Activated T-cell treated with anti-CD3 and anti-CD28 coated beads, Interleukin-2, amount 50 U/mL, for 4 hours (primary cell): ENCODE data around the gene WNT1. TPM values are rescaled to one million over a fixed set of nuclear protein-coding genes. Genes with fewer than 3 reads are reported as not detected.

Experiments used
- ATAC-seq, 2 donors: fragments of 200-7000 bp; cut with Tn5 transposase; one replicate each; pipeline ENCODE4 v1.10.0; 2021
- DNase-seq: peaks from one replicate; pipeline ENCODE4 v3.0.0-alpha.2; 2020
- H3K27me3 Mint-ChIP-seq: one replicate; pipeline ENCODE4 v1.8.0; 2021; ENCODE audit warnings: low read depth, mixed read lengths
- H3K36me3 Mint-ChIP-seq: one replicate; pipeline ENCODE4 v1.8.0; 2022; ENCODE audit warnings: mixed read lengths; ENCODE audit not compliant: insufficient read depth
- H3K4me1 Mint-ChIP-seq: one replicate; pipeline ENCODE4 v1.8.0; 2021; ENCODE audit warnings: low read depth, mixed read lengths
- H3K4me3 Mint-ChIP-seq: one replicate; pipeline ENCODE4 v1.8.0; 2021; ENCODE audit warnings: mild to moderate bottlenecking, moderate library complexity, mixed read lengths
- H3K9me3 Mint-ChIP-seq: one replicate; pipeline ENCODE4 v1.8.0; 2021; ENCODE audit warnings: mixed read lengths
- total RNA-seq, 3 donors: library from RNA; stranded (reverse); gene quantifications; one replicate each; pipeline ENCODE4 v1.2.1, GENCODE V29; 2021

Gene WNT1
- total RNA-seq, 3 donors from 2014 or later = not detected

- H3K9me3 Mint-ChIP-seq = no peaks in the 10 kb centered on the region
- DNase-seq = no peak
- H3K4me3 Mint-ChIP-seq = no peak overlapping the region
- no peaks in the 10 kb centered on the region for H3K27me3 Mint-ChIP-seq
- H3K36me3 Mint-ChIP-seq = peaks cover 12% of the 10 kb centered on the region
- ATAC-seq = no peak
- no peaks in the 10 kb centered on the region for H3K4me1 Mint-ChIP-seq
These were observed 52.8 kb downstream of the WNT1 start for GRCh38 chr12:49030714-49031572.

GRCh38 chr12:49031573-49032161, 53.5 kb downstream of the WNT1 start:
- no peaks in the 10 kb centered on the region for H3K27me3 Mint-ChIP-seq
- no peaks in the 10 kb centered on the region for H3K9me3 Mint-ChIP-seq
- H3K36me3 Mint-ChIP-seq = peaks cover 11% of the 10 kb centered on the region
- no peak for ATAC-seq
- no peak for DNase-seq
- H3K4me1 Mint-ChIP-seq = no peaks in the 10 kb centered on the region
- H3K4me3 Mint-ChIP-seq = no peak overlapping the region

Other genes with a start within 250 kb of the WNT1 start
- gene ADCY6, start 189.2 kb upstream of the WNT1 start, total RNA-seq = under 1 TPM; 0.22 to 0.53 (median 0.40) TPM
- 1 to 10 TPM; 1.7 to 3.5 (median 2.3) TPM for gene CACNB3, start 159.8 kb upstream of the WNT1 start, total RNA-seq
- 100 to 1,000 TPM; 117 to 127 (median 126) TPM for gene DDX23, start 126.2 kb upstream of the WNT1 start, total RNA-seq
- gene RND1, start 112.5 kb upstream of the WNT1 start, total RNA-seq = 1 to 10 TPM; 1.3 to 2.2 (median 2.0) TPM
- 100 to 1,000 TPM; 119 to 171 (median 134) TPM for gene FKBP11, start 52.8 kb upstream of the WNT1 start, total RNA-seq
- 100 to 1,000 TPM in 2 of 3 donors, 10 to 100 TPM in 1; 98.6 to 110 (median 109) TPM for gene ARF3, start 20.8 kb upstream of the WNT1 start, total RNA-seq
- under 1 TPM; 0.13 to 0.46 (median 0.24) TPM for gene WNT10B, start 6.6 kb upstream of the WNT1 start, total RNA-seq
- gene DDN, start 21.1 kb downstream of the WNT1 start, total RNA-seq = 1 to 10 TPM in 2 of 3 donors, under 1 TPM in 1; 0.57 to 1.4 (median 1.2) TPM
- 10 to 100 TPM; 68.1 to 70.6 (median 68.4) TPM for gene PRKAG1, start 40.5 kb downstream of the WNT1 start, total RNA-seq
- 100 to 1,000 TPM; 102 to 106 (median 105) TPM for gene KMT2D, start 82.5 kb downstream of the WNT1 start, total RNA-seq
- 1 to 10 TPM; 4.5 to 5.2 (median 4.5) TPM for gene RHEBL1, start 91.7 kb downstream of the WNT1 start, total RNA-seq
- gene DHH, start 116.5 kb downstream of the WNT1 start, total RNA-seq = under 1 TPM in 1 of 3 donors, not detected in 2; 0.11 TPM
- 10 to 100 TPM; 27.5 to 35.5 (median 28.8) TPM for gene LMBR1L, start 132.5 kb downstream of the WNT1 start, total RNA-seq
- gene TUBA1B, start 153.1 kb downstream of the WNT1 start, total RNA-seq = 1,000 to 10,000 TPM; 2,095 to 2,519 (median 2,182) TPM
- gene TUBA1A, start 210.8 kb downstream of the WNT1 start, total RNA-seq = 10 to 100 TPM; 23.5 to 37.0 (median 24.7) TPM